Left ventricle myocardium inferior (tissue), 1 donor: ENCODE results near the gene ADGRL1. TPM values are rescaled to one million over a fixed set of nuclear protein-coding genes. Genes with fewer than 3 reads are reported as not detected.
"Not testable (repeated sequence)": the region's sequence is repeated elsewhere in the genome, so short reads cannot be mapped to it uniquely, and the experiment has no call there.

Source experiments
- DNase-seq: peaks from one replicate; pipeline ENCODE4 v3.0.0-alpha.2; 2020
- H3K27ac ChIP-seq: fragments of 200-600 bp; replicated peaks from 2 replicates; pipeline ENCODE4 v1.8.0; 2021
- H3K27me3 ChIP-seq: fragments of 200-600 bp; 2 replicates; pipeline ENCODE4 v1.8.0; 2021; ENCODE audit warnings: low read depth
- H3K36me3 ChIP-seq: fragments of 200-600 bp; 2 replicates; pipeline ENCODE4 v1.8.0; 2021
- H3K4me1 ChIP-seq: fragments of 200-600 bp; 2 replicates; pipeline ENCODE4 v1.8.0; 2021
- H3K4me3 ChIP-seq: fragments of 200-600 bp; 2 replicates; pipeline ENCODE4 v1.8.0; 2021; ENCODE audit warnings: mild to moderate bottlenecking, moderate library complexity
- H3K9me3 ChIP-seq: fragments of 200-600 bp; replicated peaks from 2 replicates; pipeline ENCODE4 v1.8.0; 2021
- CTCF ChIP-seq: fragments of 200-600 bp; IDR thresholded peaks from 2 replicates; pipeline ENCODE4 v1.8.0; 2021; ENCODE audit warnings: antibody characterized with exemption, mild to moderate bottlenecking, borderline replicate concordance
- intact Hi-C: fragments of 100-400 bp; cut with micrococcal nuclease; formaldehyde crosslinking; loops from one replicate; pipeline ENCODE4 v1.11.0; 2022
- total RNA-seq: library from RNA; stranded (reverse); fragmentation: NEBNext Ultra II Directional; extraction: Animal tissue kit (Norgen Biotek cat#: 25700); gene quantifications from one replicate; pipeline ENCODE4 v1.2.1, GENCODE V29; 2021
- donor health status: DM: no; HTN: yes; CAD: no; lungs with severe emphysema.

ADGRL1 gene
- total RNA-seq, 1 donor from 2014 or later: 16.1 TPM

GRCh38 chr19:14187561-14187960 is 18.4 kb downstream of the ADGRL1 start:
- TF ChIP-seq CTCF: no peak
- Histone ChIP-seq H3K27ac (no peak overlapping the region), H3K36me3 (no peaks in the 10 kb centered on the region), H3K4me3 (no peak overlapping the region), H3K27me3 (no peaks in the 10 kb centered on the region), H3K4me1 (no peaks in the 10 kb centered on the region), H3K9me3 (no peaks in the 10 kb centered on the region)
- intact Hi-C loops: no loop called here
- DNase-seq: no peak

GRCh38 chr19:14186684-14187083 is 19.3 kb downstream of the ADGRL1 start:
- DNase-seq, H3K4me1 ChIP-seq, H3K9me3 ChIP-seq, H3K27ac ChIP-seq, H3K36me3 ChIP-seq, H3K27me3 ChIP-seq, H3K4me3 ChIP-seq, intact Hi-C loops: not testable (repeated sequence)

GRCh38 chr19:14185691-14186090 is 20.3 kb downstream of the ADGRL1 start:
- intact Hi-C loops, H3K4me3 ChIP-seq, H3K4me1 ChIP-seq, DNase-seq, H3K36me3 ChIP-seq, H3K9me3 ChIP-seq, H3K27me3 ChIP-seq, H3K27ac ChIP-seq: not testable (repeated sequence)

GRCh38 chr19:14185158-14185557 is 20.8 kb downstream of the ADGRL1 start:
- Histone ChIP-seq H3K27me3 (no peaks in the 10 kb centered on the region), H3K4me3 (no peak overlapping the region), H3K9me3 (no peaks in the 10 kb centered on the region), H3K27ac (no peak overlapping the region), H3K4me1 (no peaks in the 10 kb centered on the region), H3K36me3 (no peaks in the 10 kb centered on the region)
- TF ChIP-seq CTCF: no peak
- intact Hi-C loops: no loop called here
- no peak for DNase-seq

- no peak overlapping the region for H3K4me3 ChIP-seq
- intact Hi-C loops: no loop called here
- no peak overlapping the region for H3K27ac ChIP-seq
- no peaks in the 10 kb centered on the region for H3K27me3 ChIP-seq
- no peak for DNase-seq
- H3K9me3 ChIP-seq: no peaks in the 10 kb centered on the region
- H3K36me3 ChIP-seq: no peaks in the 10 kb centered on the region
- H3K4me1 ChIP-seq: no peaks in the 10 kb centered on the region
- TF ChIP-seq CTCF: no peak
Measured at GRCh38 chr19:14183741-14184350, 22.1 kb downstream of the ADGRL1 start.

- H3K27me3 ChIP-seq: no peaks in the 10 kb centered on the region
- DNase-seq: no peak
- TF ChIP-seq CTCF: no peak
- H3K4me1 ChIP-seq: no peaks in the 10 kb centered on the region
- H3K4me3 ChIP-seq: no peak overlapping the region
- H3K27ac ChIP-seq: no peak overlapping the region
- no peaks in the 10 kb centered on the region for H3K9me3 ChIP-seq
- intact Hi-C loops: no loop called here
- H3K36me3 ChIP-seq: peaks cover 2% of the 10 kb centered on the region
Measured at GRCh38 chr19:14182476-14182875, 23.5 kb downstream of the ADGRL1 start.
